Epithelial cell of proximal tubule (primary cell): ENCODE results near the gene IQCH. TPM values are rescaled to one million over a fixed set of nuclear protein-coding genes. Genes with fewer than 3 reads are reported as not detected.

Experiments used
- DNase-seq: peaks from one replicate; pipeline ENCODE4 v3.0.0-alpha.2; 2011; ENCODE audit warnings: low read depth
- H3K4me3 ChIP-seq: 2 replicates; pipeline ENCODE4 v1.5.1; 2011; ENCODE audit warnings: low read depth, mild to moderate bottlenecking, low read length
- CTCF ChIP-seq: conservative IDR thresholded peaks from 2 replicates; pipeline ENCODE4 v1.5.1; 2012; ENCODE audit warnings: low read depth, mild to moderate bottlenecking, low read length
- total RNA-seq: library from RNA; depleted of rRNA; stranded (reverse); fragments of >200 nt; gene quantifications from 2 replicates; pipeline ENCODE4 v1.2.3, GENCODE V29; 2015

The IQCH gene
- total RNA-seq, 1 donor from 2014 or later, result 0.92 TPM

- DNase-seq, result no peak
- TF ChIP-seq CTCF, result no peak
- H3K4me3 ChIP-seq, result no peak overlapping the region
Measured at GRCh38 chr15:67400890-67401289, 146.3 kb downstream of the IQCH start.

GRCh38 chr15:67401336-67401735 lies 146.8 kb downstream of the IQCH start:
- DNase-seq, result no peak
- TF ChIP-seq CTCF, result no peak
- H3K4me3 ChIP-seq, result no peak overlapping the region

GRCh38 chr15:67403428-67404154 lies 149.0 kb downstream of the IQCH start:
- DNase-seq, result no peak
- no peak for TF ChIP-seq CTCF
- H3K4me3 ChIP-seq, result no peak overlapping the region

GRCh38 chr15:67405208-67406191 lies 150.9 kb downstream of the IQCH start:
- H3K4me3 ChIP-seq, result no peak overlapping the region
- no peak for DNase-seq
- TF ChIP-seq CTCF, result no peak

GRCh38 chr15:67406257-67406861 lies 151.8 kb downstream of the IQCH start:
- H3K4me3 ChIP-seq, result no peak overlapping the region
- no peak for DNase-seq
- no peak for TF ChIP-seq CTCF

GRCh38 chr15:67407786-67408185 lies 153.2 kb downstream of the IQCH start:
- no peak for DNase-seq
- H3K4me3 ChIP-seq, result no peak overlapping the region
- no peak for TF ChIP-seq CTCF
